Adipocyte (in vitro differentiated cells): ENCODE measurements around the gene TMEM140.

Source experiments
- DNase-seq: peaks from one replicate; pipeline ENCODE4 v3.0.0-alpha.2; 2015; ENCODE audit warnings: low read depth
- H3K27me3 ChIP-seq: replicated peaks from 2 replicates; pipeline ENCODE4 v1.7.0; 2013; ENCODE audit warnings: mild to moderate bottlenecking, low read length, moderate library complexity; ENCODE audit not compliant: control insufficient read depth, insufficient read depth
- H3K36me3 ChIP-seq: 2 replicates; pipeline ENCODE4 v1.7.0; 2013; ENCODE audit warnings: low read length, mild to moderate bottlenecking, moderate library complexity; ENCODE audit not compliant: control insufficient read depth, insufficient read depth, severe bottlenecking
- H3K4me1 ChIP-seq: 2 replicates; pipeline ENCODE4 v1.7.0; 2013; ENCODE audit warnings: mild to moderate bottlenecking, low read length, moderate library complexity; ENCODE audit not compliant: control insufficient read depth, insufficient read depth
- H3K4me3 ChIP-seq: 2 replicates; pipeline ENCODE4 v1.7.0; 2013; ENCODE audit warnings: mild to moderate bottlenecking, low read length, moderate library complexity
- H3K9ac ChIP-seq: 2 replicates; pipeline ENCODE4 v1.7.0; 2013; ENCODE audit warnings: mild to moderate bottlenecking, low read length, moderate library complexity
- H3K9me3 ChIP-seq: 2 replicates; pipeline ENCODE4 v1.7.0; 2013; ENCODE audit warnings: mild to moderate bottlenecking, low read length, moderate library complexity; ENCODE audit not compliant: control insufficient read depth

The TMEM140 gene

DNA sequence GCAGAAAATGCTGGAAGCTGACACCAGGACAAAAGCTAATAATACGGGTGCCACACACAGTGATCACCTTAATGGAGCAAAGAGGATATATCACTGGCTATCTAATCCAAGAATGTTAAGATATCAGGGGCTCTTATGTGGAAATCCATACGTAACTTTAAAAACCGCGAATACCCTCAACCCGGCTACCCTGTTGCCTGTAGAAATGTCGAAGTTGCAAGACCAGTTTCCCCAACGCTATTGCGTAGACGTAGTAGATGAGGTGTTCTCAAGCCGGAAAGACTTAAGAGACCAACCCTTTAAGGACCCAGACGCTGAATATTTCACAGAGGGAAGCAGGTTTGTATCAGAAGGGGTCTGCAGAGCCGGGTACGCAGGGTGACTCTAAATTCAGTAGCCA, 30.5 kb downstream of the TMEM140 start:
- Histone ChIP-seq H3K9ac (no peak overlapping the region), H3K9me3 (peaks cover 48% of the 10 kb centered on the region), H3K4me1 (no peaks in the 10 kb centered on the region), H3K27me3 (no peaks in the 10 kb centered on the region), H3K4me3 (no peak overlapping the region), H3K36me3 (peaks cover 40% of the 10 kb centered on the region)
- DNase-seq = no peak

DNA sequence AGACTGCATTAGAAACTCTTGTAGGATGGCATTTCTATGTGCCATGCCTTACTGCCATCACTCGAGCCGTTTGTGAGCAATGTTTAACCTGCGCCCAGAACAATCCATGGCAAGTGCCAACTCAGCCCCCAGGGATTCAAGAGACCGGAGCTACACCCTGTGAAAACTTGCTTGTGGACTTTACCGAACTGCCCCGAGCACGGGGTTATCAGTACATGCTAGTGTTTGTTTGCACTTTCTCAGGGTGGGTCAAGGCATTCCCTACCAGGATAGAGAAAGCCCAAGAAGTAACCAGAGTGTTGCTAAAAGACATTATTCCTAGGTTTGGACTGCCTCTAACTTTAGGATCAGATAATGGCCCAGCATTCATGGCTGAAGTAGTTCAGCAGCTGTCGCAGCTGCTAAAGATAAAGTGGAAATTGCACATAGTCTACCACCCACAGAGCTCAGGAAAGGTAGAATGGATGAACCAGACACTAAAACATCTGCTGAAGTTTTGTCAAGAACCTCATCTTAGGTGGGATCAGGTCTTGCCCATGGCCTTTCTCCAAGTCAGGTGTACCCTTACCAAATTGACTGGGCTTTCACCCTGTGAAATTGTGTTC, 31.6 kb downstream of the TMEM140 start:
- Histone ChIP-seq H3K4me1 (no peaks in the 10 kb centered on the region), H3K36me3 (peaks cover 51% of the 10 kb centered on the region)
- no peak for DNase-seq

DNA sequence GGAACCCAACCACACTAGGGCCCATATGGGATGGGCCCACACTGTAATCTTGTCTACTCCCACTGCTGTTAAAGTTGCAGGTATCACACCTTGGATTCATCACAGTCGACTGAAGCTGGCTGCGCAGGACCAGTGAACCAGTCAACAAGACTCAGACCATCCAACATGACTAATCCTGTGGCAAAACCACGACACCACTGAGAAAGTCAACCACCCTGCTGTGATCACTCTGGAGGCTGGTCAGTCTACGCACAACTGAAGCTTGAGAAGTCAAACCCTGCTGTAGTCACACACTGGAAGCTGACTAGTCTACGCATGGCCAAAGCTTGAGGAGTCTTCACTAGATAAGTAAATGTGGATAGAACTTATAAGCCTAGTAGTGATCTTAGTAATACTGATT, 32.2 kb downstream of the TMEM140 start:
- no peaks in the 10 kb centered on the region for H3K4me1 ChIP-seq
- H3K9me3 ChIP-seq = peaks cover 59% of the 10 kb centered on the region
- peaks cover 56% of the 10 kb centered on the region for H3K36me3 ChIP-seq
- no peak overlapping the region for H3K9ac ChIP-seq
- no peak for DNase-seq
- peak overlapping the region; percentile 39 for H3K4me3 ChIP-seq
- no peaks in the 10 kb centered on the region for H3K27me3 ChIP-seq

More for the DNA sequence above, 31.6 kb downstream of the TMEM140 start:
- Histone ChIP-seq H3K4me3 (peak overlapping the region; percentile 39), H3K9ac (no peak overlapping the region), H3K27me3 (no peaks in the 10 kb centered on the region), H3K9me3 (peaks cover 58% of the 10 kb centered on the region)

DNA sequence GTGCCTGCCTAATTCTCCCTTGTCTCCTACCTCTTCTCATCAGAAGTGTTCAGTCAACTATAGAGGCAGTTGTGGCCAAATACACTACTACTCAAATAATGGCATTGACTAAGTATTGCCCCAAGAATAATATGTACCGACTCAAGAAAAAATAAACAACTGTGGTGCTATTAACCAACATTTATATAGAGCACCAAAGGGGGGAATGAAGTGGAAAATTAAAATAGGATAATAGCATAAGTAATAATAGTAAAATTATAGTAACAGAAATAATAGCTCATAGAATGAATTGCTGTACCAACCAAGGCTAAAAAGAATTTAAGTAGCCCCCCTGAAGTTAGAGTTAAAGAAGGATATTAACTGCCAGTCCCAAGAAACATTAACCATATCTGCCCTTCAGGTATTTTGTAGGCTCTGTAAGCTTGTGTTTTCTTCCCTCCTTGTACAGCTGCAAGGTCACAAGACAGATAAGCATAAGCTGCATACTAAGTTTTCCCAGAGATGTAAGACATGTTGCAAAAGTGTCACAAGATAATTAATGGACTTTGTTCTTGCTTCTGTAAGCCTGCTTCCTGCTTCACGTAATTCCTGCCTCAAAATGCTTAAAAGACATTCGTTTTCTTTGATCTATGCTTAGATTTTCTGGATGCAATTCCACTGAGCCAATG, 33.5 kb downstream of the TMEM140 start:
- DNase-seq = peak; percentile 19
- Histone ChIP-seq H3K27me3 (no peaks in the 10 kb centered on the region), H3K4me1 (no peaks in the 10 kb centered on the region), H3K4me3 (peak overlapping the region; percentile 62), H3K9me3 (peaks cover 59% of the 10 kb centered on the region), H3K36me3 (peaks cover 69% of the 10 kb centered on the region), H3K9ac (no peak overlapping the region)

DNA sequence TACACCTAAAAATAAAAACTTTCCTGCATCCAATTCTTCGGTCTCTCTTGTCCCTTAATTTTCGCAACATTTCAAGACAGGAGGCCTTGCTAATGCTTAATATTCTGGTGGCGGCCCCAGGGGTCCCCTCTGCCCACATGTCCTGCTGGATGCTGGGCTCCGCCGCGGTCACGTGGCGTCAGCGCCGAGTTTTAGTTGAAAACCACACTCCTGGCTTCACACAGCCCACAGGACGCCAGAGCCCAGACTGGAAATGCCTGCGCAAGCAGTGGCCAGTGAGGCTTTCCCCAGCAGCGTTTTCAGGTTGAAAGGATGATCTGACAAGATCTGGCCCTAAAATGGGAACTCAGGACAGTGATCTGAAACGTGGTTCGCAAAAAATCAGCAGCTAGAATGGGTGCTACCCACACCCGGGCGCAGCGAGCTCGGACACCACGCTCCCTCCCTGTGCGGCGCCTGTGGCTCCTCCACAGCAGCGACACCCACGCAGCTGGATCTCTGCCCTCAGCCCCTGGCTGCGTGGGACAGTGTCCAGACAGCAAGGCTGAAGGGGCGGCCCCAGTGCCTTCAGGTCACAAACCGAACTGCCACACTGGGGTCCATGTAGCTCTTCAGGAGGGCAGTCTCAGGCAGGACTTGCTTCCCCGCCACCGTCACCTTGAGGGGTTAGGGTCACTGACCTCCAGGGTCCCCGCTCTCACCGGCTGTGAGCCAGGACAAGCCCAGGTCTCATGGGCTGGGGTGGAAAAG, 34.2 kb downstream of the TMEM140 start:
- no peak for DNase-seq
- H3K36me3 ChIP-seq = peaks cover 76% of the 10 kb centered on the region
- H3K4me1 ChIP-seq = no peaks in the 10 kb centered on the region
- H3K9me3 ChIP-seq = peaks cover 59% of the 10 kb centered on the region
- peak overlapping the region; percentile 62 for H3K4me3 ChIP-seq
- no peaks in the 10 kb centered on the region for H3K27me3 ChIP-seq
- no peak overlapping the region for H3K9ac ChIP-seq

DNA sequence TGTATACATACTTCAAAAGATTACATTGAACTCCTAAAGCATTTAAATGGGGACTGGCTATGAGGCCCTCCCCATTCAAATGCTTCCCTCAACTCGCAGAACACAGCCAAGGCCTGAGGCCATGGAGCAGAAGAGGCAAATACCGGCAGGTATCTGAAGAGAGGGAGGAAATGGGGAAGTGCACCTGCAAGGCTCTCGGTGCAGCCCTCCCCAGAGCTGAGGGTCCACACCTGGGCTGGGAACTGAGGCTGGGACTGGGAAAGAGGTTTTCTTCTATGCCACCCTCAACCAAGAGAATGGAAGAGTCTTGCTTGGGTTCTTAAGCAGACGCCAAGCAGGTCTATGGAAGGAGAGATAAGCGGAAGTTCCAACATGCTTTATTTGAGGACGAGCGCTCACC, 35.6 kb downstream of the TMEM140 start:
- Histone ChIP-seq H3K27me3 (no peaks in the 10 kb centered on the region), H3K4me3 (no peak overlapping the region), H3K36me3 (peaks cover 90% of the 10 kb centered on the region), H3K4me1 (no peaks in the 10 kb centered on the region), H3K9ac (no peak overlapping the region), H3K9me3 (peaks cover 59% of the 10 kb centered on the region)
- no peak for DNase-seq

DNA sequence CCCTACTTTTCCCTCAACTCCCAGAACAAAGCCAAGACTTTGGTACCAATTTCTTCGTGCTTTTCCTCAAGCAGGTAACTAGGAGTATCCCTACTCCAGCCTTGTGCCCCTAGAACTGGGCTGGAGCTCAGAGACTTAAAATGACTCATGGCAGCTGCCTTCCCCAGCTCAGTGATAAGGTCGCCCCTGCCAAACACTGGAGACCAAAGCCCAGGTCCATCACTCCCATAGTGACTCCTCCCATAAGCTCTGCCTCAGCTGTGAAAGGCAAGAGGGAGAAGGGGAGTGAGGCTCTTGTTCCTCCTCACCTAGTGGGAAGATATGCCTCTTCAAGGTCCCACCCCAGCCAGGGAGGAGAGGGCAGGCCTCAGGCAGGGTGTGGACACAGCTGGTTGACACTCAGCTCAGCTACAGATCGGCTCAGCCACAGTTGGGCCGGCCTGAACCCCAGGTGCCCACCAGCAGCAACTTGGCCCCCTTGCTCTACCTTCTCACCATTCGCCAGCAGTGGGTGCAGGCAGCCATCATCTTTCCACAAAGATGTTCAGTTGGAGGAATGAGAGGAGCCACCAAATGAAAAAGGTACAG, 36.5 kb downstream of the TMEM140 start:
- Histone ChIP-seq H3K9me3 (peaks cover 52% of the 10 kb centered on the region), H3K9ac (no peak overlapping the region), H3K4me1 (peaks cover 4% of the 10 kb centered on the region), H3K36me3 (peaks cover 95% of the 10 kb centered on the region), H3K27me3 (no peaks in the 10 kb centered on the region), H3K4me3 (no peak overlapping the region)
- DNase-seq = no peak

DNA sequence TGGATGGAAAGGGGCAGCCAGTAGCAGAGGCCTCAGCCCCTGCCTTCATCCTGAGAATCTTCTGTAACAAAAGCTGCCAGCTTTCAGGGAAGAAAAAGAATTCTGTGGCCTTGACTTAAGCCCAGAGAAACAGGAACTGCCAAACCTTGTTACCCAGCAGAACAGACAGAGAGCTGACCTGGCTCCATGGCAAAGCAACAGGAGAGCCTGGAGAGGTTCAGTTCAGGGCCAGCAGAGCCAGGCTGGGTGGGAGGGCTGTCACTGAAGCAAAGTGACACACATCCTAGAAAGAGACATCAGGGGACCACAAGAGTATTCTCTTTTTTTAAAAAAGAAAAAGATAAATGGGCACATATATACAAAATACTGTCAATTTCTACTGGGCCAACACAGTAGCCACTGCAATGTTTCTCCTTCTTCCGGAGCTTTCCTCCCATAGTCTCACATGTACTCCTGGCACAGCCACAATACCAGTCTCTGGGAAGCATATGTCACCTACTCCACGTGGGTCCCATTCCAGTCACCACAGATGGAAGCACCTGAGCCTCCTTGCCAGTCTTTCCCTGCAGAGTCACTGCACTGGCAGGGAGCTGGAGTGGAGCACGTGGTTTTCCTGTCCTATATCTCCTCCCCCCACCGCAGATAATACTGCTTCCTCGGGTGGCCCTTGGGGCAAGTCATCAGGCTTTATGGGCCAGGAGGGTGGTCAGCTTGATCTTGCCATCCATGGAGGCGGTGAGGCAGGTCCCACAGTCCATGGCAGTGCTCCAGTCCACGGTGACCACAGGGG, 37.8 kb downstream of the TMEM140 start:
- H3K9me3 ChIP-seq = peaks cover 39% of the 10 kb centered on the region
- H3K4me1 ChIP-seq = peaks cover 14% of the 10 kb centered on the region
- H3K27me3 ChIP-seq = no peaks in the 10 kb centered on the region
- peaks cover 85% of the 10 kb centered on the region for H3K36me3 ChIP-seq
- H3K9ac ChIP-seq = no peak overlapping the region
- H3K4me3 ChIP-seq = no peak overlapping the region
- DNase-seq = no peak

DNA sequence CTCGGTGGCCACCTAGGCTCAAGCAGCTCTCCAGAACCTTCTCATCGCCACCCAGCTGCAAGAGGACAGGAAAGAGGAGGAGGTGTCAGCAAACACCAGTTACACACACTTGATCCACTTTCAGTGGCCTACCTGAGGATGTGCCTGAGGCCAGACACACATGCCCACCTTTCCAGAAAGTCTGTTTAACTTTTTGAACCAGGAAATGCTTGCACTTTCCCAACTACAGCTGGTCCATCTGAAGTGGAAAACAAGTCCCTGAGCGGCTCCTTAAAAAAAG, 38.3 kb downstream of the TMEM140 start:
- Histone ChIP-seq H3K4me3 (no peak overlapping the region), H3K9me3 (peaks cover 33% of the 10 kb centered on the region), H3K27me3 (no peaks in the 10 kb centered on the region), H3K9ac (no peak overlapping the region), H3K4me1 (peaks cover 14% of the 10 kb centered on the region), H3K36me3 (peaks cover 80% of the 10 kb centered on the region)
- DNase-seq = no peak

DNA sequence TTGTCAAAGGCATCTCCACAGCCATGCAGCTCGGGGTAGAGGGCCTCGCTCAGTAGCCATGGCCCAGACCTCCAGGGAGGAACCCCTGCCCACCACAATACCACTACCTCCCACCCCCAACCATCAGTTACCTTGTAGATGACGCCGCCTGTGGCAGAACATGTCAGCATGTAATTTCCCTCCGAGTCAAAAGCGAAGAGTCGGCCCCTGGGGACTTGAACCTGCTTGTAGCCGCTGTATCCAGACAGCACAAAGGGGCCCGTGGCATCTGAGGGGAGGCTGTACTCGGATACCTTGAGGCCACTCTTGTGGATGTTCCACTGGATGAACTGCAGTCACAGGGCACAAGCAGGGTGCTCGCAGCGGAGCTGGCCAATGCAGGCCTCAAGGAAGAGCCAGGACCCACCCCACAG, 39.0 kb downstream of the TMEM140 start:
- Histone ChIP-seq H3K4me3 (no peak overlapping the region), H3K9ac (no peak overlapping the region), H3K36me3 (peaks cover 73% of the 10 kb centered on the region), H3K27me3 (no peaks in the 10 kb centered on the region), H3K4me1 (peaks cover 14% of the 10 kb centered on the region), H3K9me3 (peaks cover 27% of the 10 kb centered on the region)
- DNase-seq = no peak
